AML-193 (cell line): Measurements from ENCODE around the gene GRIK1.
A peak's percentile ranks its signal among the peaks of the same experiment; 100 is the strongest.

Source experiments
- DNase-seq, 2 experiments: peaks; one replicate each; lab custom pipeline; 2025; lab: John Stamatoyannopoulos, UW

The GRIK1 gene

GRCh38 chr21:29786496-29787360 lies 153.1 kb downstream of the GRIK1 start:
- peak in 1 of 2 experiments; percentile 4 for DNase-seq

GRCh38 chr21:29777160-29777559 lies 162.6 kb downstream of the GRIK1 start:
- no peak for DNase-seq

GRCh38 chr21:29775462-29775861 lies 164.3 kb downstream of the GRIK1 start:
- DNase-seq = no peak

- no peak for DNase-seq
Measured at GRCh38 chr21:29771491-29772066, 168.2 kb downstream of the GRIK1 start.

GRCh38 chr21:29763674-29764073 lies 176.1 kb downstream of the GRIK1 start:
- no peak for DNase-seq

- no peak for DNase-seq
Measured at GRCh38 chr21:29762570-29763082, 177.2 kb downstream of the GRIK1 start.

- no peak for DNase-seq
Measured at GRCh38 chr21:29753216-29753615, 186.6 kb downstream of the GRIK1 start.

GRCh38 chr21:29751473-29752185 lies 188.2 kb downstream of the GRIK1 start:
- DNase-seq = no peak

GRCh38 chr21:29749957-29750356 lies 189.8 kb downstream of the GRIK1 start:
- no peak for DNase-seq

GRCh38 chr21:29749223-29749622 lies 190.6 kb downstream of the GRIK1 start:
- no peak for DNase-seq

- no peak for DNase-seq
Measured at GRCh38 chr21:29748391-29749167, 191.2 kb downstream of the GRIK1 start.

GRCh38 chr21:29741761-29742160 lies 198.0 kb downstream of the GRIK1 start:
- no peak for DNase-seq

- no peak for DNase-seq
Measured at GRCh38 chr21:29739176-29739575, 200.6 kb downstream of the GRIK1 start.

GRCh38 chr21:29738730-29739129 lies 201.1 kb downstream of the GRIK1 start:
- DNase-seq = no peak

GRCh38 chr21:29737186-29737585 lies 202.6 kb downstream of the GRIK1 start:
- DNase-seq = no peak

- no peak for DNase-seq
Measured at GRCh38 chr21:29730281-29730680, 209.5 kb downstream of the GRIK1 start.

- DNase-seq = no peak
Measured at GRCh38 chr21:29726044-29726443, 213.8 kb downstream of the GRIK1 start.

GRCh38 chr21:29725025-29725736 lies 214.6 kb downstream of the GRIK1 start:
- DNase-seq = no peak

GRCh38 chr21:29721964-29722363 lies 217.8 kb downstream of the GRIK1 start:
- DNase-seq = no peak

- DNase-seq = no peak
Measured at GRCh38 chr21:29721221-29721620, 218.6 kb downstream of the GRIK1 start.

GRCh38 chr21:29719521-29719920 lies 220.3 kb downstream of the GRIK1 start:
- DNase-seq = no peak
